Measurements from ENCODE around the gene MBTPS1.

GRCh38 chr16:84069540-84069939, 47.2 kb downstream of the MBTPS1 start:
- no peak for TF ChIP-seq CTCF (IDR thresholded peaks at IDR 0.05)
- no peak for TF ChIP-seq POLR2A (IDR thresholded peaks at IDR 0.05)

Measured in esophagus squamous epithelium (tissue), 4 donors.